ENCODE measurements around the gene RANBP3L. TPM values are rescaled to one million over a fixed set of nuclear protein-coding genes. Genes with fewer than 3 reads are reported as not detected.
"Not testable (repeated sequence)": the region's sequence is repeated elsewhere in the genome, so short reads cannot be mapped to it uniquely, and the experiment has no call there.

RANBP3L gene
- total RNA-seq, 2 donors from 2014 or later: 17.7 to 21.2 TPM

GRCh38 chr5:36334315-36334714 lies 32.6 kb upstream of the RANBP3L start:
- 57% methylated on average over 5 of the region's 5 CpGs for WGBS
- H3K36me3 ChIP-seq: no peaks in the 10 kb centered on the region
- TF ChIP-seq POLR2AphosphoS5 (IDR thresholded peaks at IDR 0.05) (no peak), CTCF (IDR thresholded peaks at IDR 0.05) (no peak), POLR2A (IDR thresholded peaks at IDR 0.05) (no peak)
- H3K27ac ChIP-seq: peak overlapping the region in 1 of 2 donors; percentile 0
- H3K4me3 ChIP-seq: no peak overlapping the region
- H3K9me3 ChIP-seq: no peaks in the 10 kb centered on the region
- intact Hi-C loops (cut with DNase I): no loop called here
- no peaks in the 10 kb centered on the region for H3K4me1 ChIP-seq (replicated peaks)
- H3K27me3 ChIP-seq (replicated peaks; ENCODE audit: insufficient read depth): no peaks in the 10 kb centered on the region
- no peak for DNase-seq (ENCODE audit: low spot score)

- WGBS: 93% methylated on average over 13 of the region's 13 CpGs
- intact Hi-C loops (cut with DNase I); H3K4me3 ChIP-seq; H3K27ac ChIP-seq; DNase-seq (ENCODE audit: low spot score); H3K27me3 ChIP-seq (replicated peaks; ENCODE audit: insufficient read depth); H3K9me3 ChIP-seq; H3K4me1 ChIP-seq (replicated peaks); H3K36me3 ChIP-seq: not testable (repeated sequence)
Measured at GRCh38 chr5:36332720-36333119, 31.0 kb upstream of the RANBP3L start.

GRCh38 chr5:36325196-36325595 lies 23.5 kb upstream of the RANBP3L start:
- TF ChIP-seq CTCF (IDR thresholded peaks at IDR 0.05): no peak
- TF ChIP-seq POLR2A (IDR thresholded peaks at IDR 0.05): no peak
- TF ChIP-seq POLR2AphosphoS5 (IDR thresholded peaks at IDR 0.05): no peak
- H3K4me3 ChIP-seq: no peak overlapping the region
- intact Hi-C loops (cut with DNase I): no loop called here
- no peak overlapping the region for H3K27ac ChIP-seq
- no peaks in the 10 kb centered on the region for H3K36me3 ChIP-seq
- no peaks in the 10 kb centered on the region for H3K4me1 ChIP-seq (replicated peaks)
- no peak for DNase-seq (ENCODE audit: low spot score)
- H3K9me3 ChIP-seq: no peaks in the 10 kb centered on the region
- no peaks in the 10 kb centered on the region for H3K27me3 ChIP-seq (replicated peaks; ENCODE audit: insufficient read depth)

- WGBS: 76% methylated on average over 6 of the region's 6 CpGs
- Histone ChIP-seq H3K27ac (no peak overlapping the region), H3K9me3 (no peaks in the 10 kb centered on the region), H3K4me1 (replicated peaks) (no peaks in the 10 kb centered on the region), H3K27me3 (replicated peaks; ENCODE audit: insufficient read depth) (no peaks in the 10 kb centered on the region), H3K36me3 (no peaks in the 10 kb centered on the region), H3K4me3 (no peak overlapping the region)
- intact Hi-C loops (cut with DNase I): no loop called here
- TF ChIP-seq CTCF (IDR thresholded peaks at IDR 0.05) (no peak), POLR2A (IDR thresholded peaks at IDR 0.05) (no peak), POLR2AphosphoS5 (IDR thresholded peaks at IDR 0.05) (no peak)
- DNase-seq (ENCODE audit: low spot score): no peak
Measured at GRCh38 chr5:36323926-36324781, 22.5 kb upstream of the RANBP3L start.

GRCh38 chr5:36312953-36313672 lies 11.4 kb upstream of the RANBP3L start:
- 82% methylated on average over 1 of the region's 1 CpG for WGBS

More at GRCh38 chr5:36312953-36313672, 11.4 kb upstream of the RANBP3L start:
- no peaks in the 10 kb centered on the region for H3K4me1 ChIP-seq (replicated peaks)
- H3K36me3 ChIP-seq: no peaks in the 10 kb centered on the region
- no peak overlapping the region for H3K27ac ChIP-seq
- DNase-seq (ENCODE audit: low spot score): no peak
- intact Hi-C loops (cut with DNase I): no loop called here
- TF ChIP-seq POLR2AphosphoS5 (IDR thresholded peaks at IDR 0.05) (no peak), POLR2A (IDR thresholded peaks at IDR 0.05) (no peak), CTCF (IDR thresholded peaks at IDR 0.05) (no peak)
- H3K9me3 ChIP-seq: no peaks in the 10 kb centered on the region
- no peaks in the 10 kb centered on the region for H3K27me3 ChIP-seq (replicated peaks; ENCODE audit: insufficient read depth)
- H3K4me3 ChIP-seq: no peak overlapping the region

Measured in prostate gland (tissue), 2 donors.